Uterus (tissue), 4 donors: ENCODE data around the gene ACP2. TPM values are rescaled to one million over a fixed set of nuclear protein-coding genes. Genes with fewer than 3 reads are reported as not detected.

ENCODE experiments used
- DNase-seq, 2 donors: peaks; one replicate each; pipeline ENCODE4 v3.0.0-alpha.2; 2019 to 2020
- H3K27ac ChIP-seq, 2 donors: fragments of 200-600 bp; sonication (generic); 1 replicate in 1 of 2; 2 replicates in 1 of 2; pipeline ENCODE4 v1.5.1; 2016 to 2018
- H3K27me3 ChIP-seq, 2 donors: fragments of 200-600 bp; sonication (generic); one replicate each; pipeline ENCODE4 v1.5.1; 2018 to 2019; ENCODE audit warnings: control low read depth in 1 of 2
- H3K36me3 ChIP-seq, 2 donors: fragments of 200-600 bp; sonication (generic); one replicate each; pipeline ENCODE4 v1.5.1; 2019; ENCODE audit warnings: control low read depth in 1 of 2
- H3K4me1 ChIP-seq, 2 donors: fragments of 200-600 bp; sonication (generic); one replicate each; pipeline ENCODE4 v1.5.1; 2018 to 2019; ENCODE audit warnings: control low read depth in 1 of 2
- H3K4me3 ChIP-seq, 2 donors: fragments of 200-600 bp; sonication (generic); 1 replicate in 1 of 2; 2 replicates in 1 of 2; pipeline ENCODE4 v1.5.1; 2018 to 2019; ENCODE audit warnings: mild to moderate bottlenecking in 1 of 2
- H3K9me3 ChIP-seq, 2 donors: fragments of 200-600 bp; sonication (generic); one replicate each; pipeline ENCODE4 v1.5.1; 2019; ENCODE audit warnings: control low read depth in 1 of 2
- CTCF ChIP-seq, 4 experiments: fragments of 200-600 bp in 2 of 4; fragments of 450-650 bp in 2 of 4; sonication (generic) in 2 of 4; IDR thresholded peaks; one replicate each; pipeline ENCODE4 v1.5.1; 2016 to 2019; ENCODE audit warnings: antibody characterized with exemption in 4 of 4, mild to moderate bottlenecking in 2 of 4, moderate library complexity in 1 of 4
- POLR2A ChIP-seq, 2 donors: fragments of 450-650 bp; IDR thresholded peaks; one replicate each; pipeline ENCODE4 v1.6.1; 2016; ENCODE audit warnings: antibody characterized with exemption in 2 of 2, mild to moderate bottlenecking in 1 of 2, moderate library complexity in 1 of 2
- intact Hi-C: fragments of 100-400 bp; cut with DNase I; formaldehyde crosslinking; loops from one replicate; pipeline ENCODE4 v1.15.1; 2023; ENCODE audit warnings: low total_unique reads
- total RNA-seq, 4 donors: library from RNA; depleted of rRNA in 3 of 4; stranded (reverse); fragments of >200 nt in 3 of 4; gene quantifications; one replicate each; pipeline versions ENCODE4 v1.1.0 to v1.2.4, GENCODE V29; 2014 to 2023
- donor health status: DM: yes; HTN: yes; CAD: no.

ACP2 gene
- total RNA-seq, 4 donors from 2014 or later: 25.6 to 36.6 (median 27.1) TPM

GRCh38 chr11:47271961-47272661, 23.5 kb upstream of the ACP2 start:
- Histone ChIP-seq H3K27me3 (no peaks in the 10 kb centered on the region), H3K36me3 (no peaks in the 10 kb centered on the region), H3K9me3 (no peaks in the 10 kb centered on the region), H3K27ac (peak overlapping the region in 1 of 2 donors; percentile 97), H3K4me3 (no peak overlapping the region), H3K4me1 (peaks cover 0 to 4% of the 10 kb centered on the region in 2 donors)
- DNase-seq: no peak
- no peak for TF ChIP-seq CTCF (IDR thresholded peaks at IDR 0.05)
- TF ChIP-seq POLR2A (IDR thresholded peaks at IDR 0.05): no peak
- intact Hi-C loops: no loop called here

GRCh38 chr11:47271328-47271727, 22.7 kb upstream of the ACP2 start:
- Histone ChIP-seq H3K27me3 (no peaks in the 10 kb centered on the region), H3K4me1 (peaks cover 0 to 4% of the 10 kb centered on the region in 2 donors), H3K4me3 (peak overlapping the region in 1 of 2 donors; percentile 74), H3K27ac (peak overlapping the region; percentile 95 to 97), H3K36me3 (no peaks in the 10 kb centered on the region), H3K9me3 (no peaks in the 10 kb centered on the region)
- TF ChIP-seq CTCF (IDR thresholded peaks at IDR 0.05): no peak
- no peak for TF ChIP-seq POLR2A (IDR thresholded peaks at IDR 0.05)
- intact Hi-C loops: no loop called here
- DNase-seq: no peak

GRCh38 chr11:47270331-47271271, 22.0 kb upstream of the ACP2 start:
- DNase-seq: peak in 1 of 2 donors; percentile 41
- H3K27ac ChIP-seq: peak overlapping the region; percentile 95 to 97
- no peak for TF ChIP-seq POLR2A (IDR thresholded peaks at IDR 0.05)
- no peak for TF ChIP-seq CTCF (IDR thresholded peaks at IDR 0.05)
- peaks cover 0 to 4% of the 10 kb centered on the region in 2 donors for H3K4me1 ChIP-seq
- intact Hi-C loops: no loop called here
- H3K27me3 ChIP-seq: no peaks in the 10 kb centered on the region
- H3K4me3 ChIP-seq: peak overlapping the region; percentile 74 to 86
- H3K9me3 ChIP-seq: no peaks in the 10 kb centered on the region
- no peaks in the 10 kb centered on the region for H3K36me3 ChIP-seq

GRCh38 chr11:47269829-47270305, 21.3 kb upstream of the ACP2 start, which contains the start of gene MADD:
Gene MADD (plus strand): TSS chr11:47270133.
- Histone ChIP-seq H3K36me3 (no peaks in the 10 kb centered on the region), H3K4me1 (peaks cover 0 to 4% of the 10 kb centered on the region in 2 donors), H3K27ac (peak within 1 kb of the TSS; percentile 95 to 97), H3K27me3 (no peaks in the 10 kb centered on the region), H3K9me3 (no peaks in the 10 kb centered on the region), H3K4me3 (peak within 1 kb of the TSS; percentile 74 to 86)
- TF ChIP-seq POLR2A (IDR thresholded peaks at IDR 0.05) (peak; percentile 48 to 74), CTCF (IDR thresholded peaks at IDR 0.05) (peak in 1 of 4 experiments; percentile 7)
- DNase-seq: peak; percentile 82 to 88
- intact Hi-C loops: loop anchor here (5.0 to 10.0 kb wide), 2 partner anchors 95 to 383 kb away; partner anchors contain the start of gene ARFGAP2
